H9 (cell line): Measurements from ENCODE around the gene SMU1. TPM values are rescaled to one million over a fixed set of nuclear protein-coding genes. Genes with fewer than 3 reads are reported as not detected.

Experiments used
- DNase-seq: peaks from one replicate; pipeline ENCODE4 v3.0.0-alpha.2; 2017
- H2AFZ ChIP-seq: one replicate; pipeline ENCODE4 v1.6.1; 2013; ENCODE audit warnings: mild to moderate bottlenecking, low read length, control low read depth, moderate library complexity
- H2AK5ac ChIP-seq: 2 replicates; pipeline ENCODE4 v1.6.1; 2013; ENCODE audit warnings: low read length, control low read depth, mixed read lengths; ENCODE audit not compliant: insufficient read length
- H2BK120ac ChIP-seq: one replicate; pipeline ENCODE4 v1.6.1; 2013; ENCODE audit warnings: low read depth, mild to moderate bottlenecking, low read length, control low read depth, inconsistent platforms; ENCODE audit not compliant: poor library complexity, severe bottlenecking
- H2BK12ac ChIP-seq: 2 replicates; pipeline ENCODE4 v1.6.1; 2013; ENCODE audit warnings: low read length, control low read depth, mixed read lengths, low read depth; ENCODE audit not compliant: insufficient read length
- H2BK15ac ChIP-seq: 2 replicates; pipeline ENCODE4 v1.6.1; 2013; ENCODE audit warnings: low read depth, low read length, control low read depth
- H2BK20ac ChIP-seq: one replicate; pipeline ENCODE4 v1.6.1; 2013; ENCODE audit warnings: low read depth, mild to moderate bottlenecking, low read length, control low read depth, inconsistent platforms; ENCODE audit not compliant: poor library complexity, severe bottlenecking
- H2BK5ac ChIP-seq: 2 replicates; pipeline ENCODE4 v1.6.1; 2013; ENCODE audit warnings: low read length, control low read depth, mixed read lengths; ENCODE audit not compliant: insufficient read length
- H3K14ac ChIP-seq: 2 replicates; pipeline ENCODE4 v1.6.1; 2013; ENCODE audit warnings: low read length, control low read depth; ENCODE audit not compliant: insufficient read depth
- H3K18ac ChIP-seq: 2 replicates; pipeline ENCODE4 v1.6.1; 2013; ENCODE audit warnings: low read depth, mild to moderate bottlenecking, mixed read lengths, low read length, control low read depth; ENCODE audit not compliant: insufficient read length
- H3K23ac ChIP-seq: 2 replicates; pipeline ENCODE4 v1.6.1; 2013; ENCODE audit warnings: low read length, control low read depth, mixed read lengths, low read depth; ENCODE audit not compliant: insufficient read length
- H3K23me2 ChIP-seq: 2 replicates; pipeline ENCODE4 v1.6.1; 2013; ENCODE audit warnings: low read depth, mild to moderate bottlenecking, mixed read lengths, low read length, control low read depth; ENCODE audit not compliant: insufficient read length, poor library complexity, severe bottlenecking
- H3K27ac ChIP-seq: 2 replicates; pipeline ENCODE4 v1.5.1; 2013; ENCODE audit warnings: low read length, control low read depth, mixed read lengths, low read depth; ENCODE audit not compliant: insufficient read length
- H3K27me3 ChIP-seq: 2 replicates; pipeline ENCODE4 v1.6.1; 2013; ENCODE audit warnings: low read length, control low read depth, inconsistent platforms; ENCODE audit not compliant: insufficient read depth
- H3K4ac ChIP-seq: 2 replicates; pipeline ENCODE4 v1.6.1; 2013; ENCODE audit warnings: low read depth, mild to moderate bottlenecking, control low read depth, inconsistent platforms, low read length, moderate library complexity
- H3K4me1 ChIP-seq: 2 replicates; pipeline ENCODE4 v1.6.1; 2013; ENCODE audit warnings: low read length, control low read depth, inconsistent platforms; ENCODE audit not compliant: insufficient read depth
- H3K4me2 ChIP-seq: 2 replicates; pipeline ENCODE4 v1.6.1; 2013; ENCODE audit warnings: low read length, control low read depth, mixed read lengths; ENCODE audit not compliant: insufficient read length, insufficient read depth
- H3K56ac ChIP-seq: 2 replicates; pipeline ENCODE4 v1.6.1; 2013; ENCODE audit warnings: low read depth, mild to moderate bottlenecking, mixed read lengths, low read length, control low read depth; ENCODE audit not compliant: insufficient read length
- H3K79me1 ChIP-seq: 2 replicates; pipeline ENCODE4 v1.6.1; 2013; ENCODE audit warnings: low read depth, mild to moderate bottlenecking, moderate library complexity, low read length, control low read depth, inconsistent platforms; ENCODE audit not compliant: insufficient read depth, poor library complexity, severe bottlenecking
- H3K79me2 ChIP-seq: 2 replicates; pipeline ENCODE4 v1.6.1; 2013; ENCODE audit warnings: low read length, control low read depth, inconsistent platforms; ENCODE audit not compliant: insufficient read depth
- H3K9ac ChIP-seq: 2 replicates; pipeline ENCODE4 v1.6.1; 2013; ENCODE audit warnings: low read length, control low read depth, mixed read lengths; ENCODE audit not compliant: insufficient read length; ENCODE audit errors: extremely low read depth
- H3K9me3 ChIP-seq: one replicate; pipeline ENCODE4 v1.6.1; 2013; ENCODE audit warnings: low read depth, low read length, inconsistent platforms; ENCODE audit not compliant: control insufficient read depth
- H3T11ph ChIP-seq: one replicate; pipeline ENCODE4 v1.6.1; 2013; ENCODE audit warnings: mild to moderate bottlenecking, low read length, control low read depth, inconsistent platforms
- H4K20me1 ChIP-seq: one replicate; pipeline ENCODE4 v1.6.1; 2013; ENCODE audit not compliant: control insufficient read depth, insufficient read length, insufficient read depth
- H4K5ac ChIP-seq: 2 replicates; pipeline ENCODE4 v1.6.1; 2013; ENCODE audit warnings: low read depth, mild to moderate bottlenecking, mixed read lengths, low read length, control low read depth; ENCODE audit not compliant: insufficient read length
- H4K8ac ChIP-seq: replicated peaks from 2 replicates; pipeline ENCODE4 v1.6.1; 2013; ENCODE audit warnings: low read length, control low read depth, mixed read lengths, low read depth; ENCODE audit not compliant: insufficient read length
- H4K91ac ChIP-seq: 2 replicates; pipeline ENCODE4 v1.6.1; 2013; ENCODE audit warnings: low read depth, mild to moderate bottlenecking, moderate library complexity, mixed read lengths, low read length, control low read depth; ENCODE audit not compliant: insufficient read length
- H3K27ac Mint-ChIP-seq, 3 experiments: 2 replicates in 2 of 3; 3 replicates in 1 of 3; pipeline ENCODE4 v1.8.0; 2020 to 2021; ENCODE audit warnings: mixed read lengths in 3 of 3, mild to moderate bottlenecking in 1 of 3, moderate library complexity in 1 of 3
- H3K27me3 Mint-ChIP-seq: 2 replicates; pipeline ENCODE4 v1.8.0; 2021; ENCODE audit warnings: low read depth, mild to moderate bottlenecking, moderate library complexity, mixed read lengths
- H3K36me3 Mint-ChIP-seq, 3 experiments: 2 replicates in 2 of 3; 3 replicates in 1 of 3; pipeline ENCODE4 v1.8.0; 2020 to 2021; ENCODE audit warnings: low read depth in 3 of 3, mixed read lengths in 3 of 3; ENCODE audit not compliant: insufficient read depth in 1 of 3
- H3K4me1 Mint-ChIP-seq, 2 experiments: 2 replicates each; pipeline ENCODE4 v1.8.0; 2020; ENCODE audit warnings: mixed read lengths in 2 of 2
- H3K4me3 Mint-ChIP-seq, 2 experiments: 2 replicates in 1 of 2; 3 replicates in 1 of 2; pipeline ENCODE4 v1.8.0; 2020 to 2021; ENCODE audit warnings: mild to moderate bottlenecking in 2 of 2, mixed read lengths in 2 of 2, moderate library complexity in 1 of 2
- H3K9me3 Mint-ChIP-seq, 2 experiments: 2 replicates in 1 of 2; 3 replicates in 1 of 2; pipeline ENCODE4 v1.8.0; 2020; ENCODE audit warnings: mild to moderate bottlenecking in 2 of 2, mixed read lengths in 2 of 2, moderate library complexity in 1 of 2
- CTCF ChIP-seq: fragments of 200-600 bp; sonication (generic); conservative IDR thresholded peaks from 3 replicates; pipeline ENCODE4 v1.8.0; 2021; ENCODE audit warnings: antibody characterized with exemption, mild to moderate bottlenecking
- WGBS: extraction: QIAGEN DNeasy Blood & Tissue Kit; methylation state at CpG from one replicate; pipeline ENCODE4 v1.1.7; 2013; ENCODE audit warnings: missing lambda C conversion rate, low lambda C conversion rate, mixed read lengths; ENCODE audit not compliant: insufficient read length; ENCODE audit errors: extremely low coverage; 5-methylcytosine and 5-hydroxymethylcytosine counted together
- total RNA-seq: library from RNA; stranded (reverse); gene quantifications from 2 replicates; pipeline ENCODE4 v1.2.1, GENCODE V29; 2021

SMU1 gene
- total RNA-seq, 1 experiment from 2014 or later = 26.9 TPM

- H2AFZ ChIP-seq = no peak within 1 kb of the TSS
- DNase-seq = peak; percentile 92
- H4K5ac ChIP-seq = no peak within 1 kb of the TSS
- peak within 1 kb of the TSS; percentile 85 for H3K18ac ChIP-seq
- H2BK15ac ChIP-seq = no peak within 1 kb of the TSS
- no peaks in the 10 kb centered on the region for H3K27me3 ChIP-seq
- H3K9ac ChIP-seq = peak within 1 kb of the TSS; percentile 98
- no peaks in the 10 kb centered on the region for H3K27me3 Mint-ChIP-seq
- H3K27ac ChIP-seq = no peak within 1 kb of the TSS
- no peak within 1 kb of the TSS for H2BK5ac ChIP-seq
- H3K9me3 ChIP-seq = no peaks in the 10 kb centered on the region
- H3K4ac ChIP-seq = no peak within 1 kb of the TSS; the same call in 1 of the 2 replicates
- H3K79me2 ChIP-seq = peaks cover 34% of the 10 kb centered on the region; the same call in 1 of the 2 replicates
- peaks cover 5% of the 10 kb centered on the region for H3K23me2 ChIP-seq
- no peak within 1 kb of the TSS for H2AK5ac ChIP-seq
- no peak within 1 kb of the TSS for H3K23ac ChIP-seq
- H3K9me3 Mint-ChIP-seq = no peaks in the 10 kb centered on the region
- no peak within 1 kb of the TSS for H4K8ac ChIP-seq
- H3K4me1 Mint-ChIP-seq = peaks cover 19 to 30% of the 10 kb centered on the region in 2 experiments
- peak within 1 kb of the TSS; percentile 97 for H3K4me2 ChIP-seq
- H4K91ac ChIP-seq = no peak within 1 kb of the TSS
- no peak within 1 kb of the TSS for H3T11ph ChIP-seq
- H2BK12ac ChIP-seq = no peak within 1 kb of the TSS
- H3K79me1 ChIP-seq = peaks cover 5% of the 10 kb centered on the region
- no peaks in the 10 kb centered on the region for H4K20me1 ChIP-seq
- peak within 1 kb of the TSS; percentile 94 to 97 (median 97) for H3K27ac Mint-ChIP-seq
- no CpG with 5 or more reads among the region's 61 CpGs for WGBS
- no peak within 1 kb of the TSS for H2BK120ac ChIP-seq
- peak within 1 kb of the TSS; percentile 96 to 97 for H3K4me3 Mint-ChIP-seq
- H3K56ac ChIP-seq = no peak within 1 kb of the TSS
- H3K36me3 Mint-ChIP-seq = peaks cover 26 to 66% (median 62%) of the 10 kb centered on the region in 3 experiments; a peak in 6 of 7 replicates
- peak within 1 kb of the TSS; percentile 90 for H3K14ac ChIP-seq
- H3K4me1 ChIP-seq = 0 out of 2 replicates have a peak, but pooled peaks cover 4% of the 10 kb centered on the region
- no peak for TF ChIP-seq CTCF
- H2BK20ac ChIP-seq = no peak within 1 kb of the TSS
Measured at GRCh38 chr9:33024966-33025571, 51.4 kb downstream of the SMU1 start, which contains the start of gene DNAJA1. TSS of gene DNAJA1 (plus strand) at chr9:33025273. CDS start at chr9:33026485, 1,212 bp downstream.
